MM.1S (cell line): ENCODE data around the gene PISD.

ENCODE experiments used
- DNase-seq: peaks from one replicate; pipeline ENCODE4 v3.0.0-alpha.2; 2015
- H2AFZ ChIP-seq: fragments of 300-600 bp; sonication (generic); 2 replicates; pipeline ENCODE4 v1.6.0; 2016; ENCODE audit warnings: antibody characterized with exemption, low read length
- H3F3A ChIP-seq: fragments of 300-600 bp; sonication (generic); 2 replicates; pipeline ENCODE4 v1.6.1; 2016; ENCODE audit warnings: mild to moderate bottlenecking, antibody characterized with exemption, low read length, moderate library complexity, mixed read lengths; ENCODE audit not compliant: insufficient read depth
- H3K27ac ChIP-seq: fragments of 300-600 bp; sonication (generic); 2 replicates; pipeline ENCODE4 v1.5.1; 2016; ENCODE audit warnings: mild to moderate bottlenecking, low read length
- H3K27me3 ChIP-seq: fragments of 300-600 bp; sonication (generic); replicated peaks from 2 replicates; pipeline ENCODE4 v1.6.0; 2016; ENCODE audit warnings: low read length; ENCODE audit not compliant: insufficient read depth
- H3K36me3 ChIP-seq: fragments of 300-600 bp; sonication (generic); replicated peaks from 2 replicates; pipeline ENCODE4 v1.6.1; 2016; ENCODE audit warnings: mild to moderate bottlenecking, low read length, mixed read lengths; ENCODE audit not compliant: insufficient read depth
- H3K4me1 ChIP-seq: fragments of 300-600 bp; sonication (generic); 2 replicates; pipeline ENCODE4 v1.6.1; 2016; ENCODE audit warnings: low read length, mixed read lengths
- H3K4me2 ChIP-seq: fragments of 300-600 bp; sonication (generic); 2 replicates; pipeline ENCODE4 v1.6.0; 2016; ENCODE audit warnings: low read depth, low read length
- H3K4me3 ChIP-seq: fragments of 300-600 bp; sonication (generic); 2 replicates; pipeline ENCODE4 v1.5.1; 2016; ENCODE audit warnings: low read length, mixed read lengths
- H3K79me2 ChIP-seq: fragments of 300-600 bp; sonication (generic); 2 replicates; pipeline ENCODE4 v1.6.1; 2016; ENCODE audit warnings: mixed run types, low read length, mixed read lengths
- H3K9ac ChIP-seq: fragments of 300-600 bp; sonication (generic); 2 replicates; pipeline ENCODE4 v1.6.1; 2016; ENCODE audit warnings: low read length, mixed read lengths
- H3K9me2 ChIP-seq: fragments of 300-600 bp; sonication (generic); replicated peaks from 2 replicates; pipeline ENCODE4 v1.6.1; 2016; ENCODE audit warnings: mild to moderate bottlenecking, low read length, mixed read lengths; ENCODE audit not compliant: insufficient read depth
- H3K9me3 ChIP-seq: fragments of 300-600 bp; sonication (generic); replicated peaks from 2 replicates; pipeline ENCODE4 v1.6.1; 2016; ENCODE audit warnings: mild to moderate bottlenecking, low read length, mixed read lengths; ENCODE audit not compliant: insufficient read depth
- H4K20me1 ChIP-seq: fragments of 300-600 bp; sonication (generic); 2 replicates; pipeline ENCODE4 v1.6.1; 2016; ENCODE audit warnings: mild to moderate bottlenecking, low read length, moderate library complexity, mixed read lengths; ENCODE audit not compliant: insufficient read depth
- CTCF ChIP-seq: fragments of 300-600 bp; sonication (generic); IDR thresholded peaks from 2 replicates; pipeline ENCODE4 v1.5.1; 2016; ENCODE audit warnings: antibody characterized with exemption, low read length, mixed read lengths
- EZH2 ChIP-seq: fragments of 300-600 bp; sonication (generic); optimal IDR thresholded peaks from 2 replicates; pipeline ENCODE3; 2017; ENCODE audit warnings: low read depth, mild to moderate bottlenecking, antibody characterized with exemption, low read length, mixed read lengths
- EZH2phosphoT487 ChIP-seq: fragments of 300-600 bp; sonication (generic); IDR thresholded peaks from 2 replicates; pipeline ENCODE4 v1.6.1; 2018; ENCODE audit warnings: antibody characterized with exemption, low read length

PISD gene

GRCh38 chr22:31603574-31603973 lies 58.4 kb downstream of the PISD start:
- Histone ChIP-seq H3K9me3 (no peaks in the 10 kb centered on the region), H3K79me2 (no peaks in the 10 kb centered on the region)

GRCh38 chr22:31603081-31603525 lies 58.9 kb downstream of the PISD start:
- no peaks in the 10 kb centered on the region for H3K79me2 ChIP-seq
- no peaks in the 10 kb centered on the region for H3F3A ChIP-seq
- no peaks in the 10 kb centered on the region for H3K4me1 ChIP-seq
- no peaks in the 10 kb centered on the region for H3K9me2 ChIP-seq
- TF ChIP-seq CTCF (no peak), EZH2 (no peak), EZH2phosphoT487 (no peak)
- H4K20me1 ChIP-seq = no peaks in the 10 kb centered on the region
- no peak overlapping the region for H3K4me2 ChIP-seq
- no peak overlapping the region for H3K27ac ChIP-seq
- no peaks in the 10 kb centered on the region; the same call in 1 of the 2 replicates for H3K36me3 ChIP-seq
- H3K9me3 ChIP-seq = no peaks in the 10 kb centered on the region
- no peak overlapping the region for H3K4me3 ChIP-seq
- no peak overlapping the region for H2AFZ ChIP-seq
- no peaks in the 10 kb centered on the region for H3K27me3 ChIP-seq
- no peak overlapping the region for H3K9ac ChIP-seq
- no peak for DNase-seq

More at GRCh38 chr22:31603574-31603973, 58.4 kb downstream of the PISD start:
- H3K9me2 ChIP-seq = no peaks in the 10 kb centered on the region
- H2AFZ ChIP-seq = no peak overlapping the region
- no peak overlapping the region for H3K27ac ChIP-seq
- H3K4me2 ChIP-seq = no peak overlapping the region
- H3K27me3 ChIP-seq = no peaks in the 10 kb centered on the region
- no peaks in the 10 kb centered on the region for H3F3A ChIP-seq
- no peaks in the 10 kb centered on the region for H3K4me1 ChIP-seq
- no peak overlapping the region for H3K9ac ChIP-seq
- H3K36me3 ChIP-seq = no peaks in the 10 kb centered on the region; the same call in 1 of the 2 replicates
- no peak overlapping the region for H3K4me3 ChIP-seq
- DNase-seq = no peak
- TF ChIP-seq EZH2 (no peak), EZH2phosphoT487 (no peak), CTCF (no peak)
- no peaks in the 10 kb centered on the region for H4K20me1 ChIP-seq

- H3F3A ChIP-seq = no peaks in the 10 kb centered on the region
- no peaks in the 10 kb centered on the region for H3K27me3 ChIP-seq
- H2AFZ ChIP-seq = no peak overlapping the region
- H3K4me1 ChIP-seq = no peaks in the 10 kb centered on the region
- no peak for DNase-seq
- no peaks in the 10 kb centered on the region for H3K9me2 ChIP-seq
- no peak overlapping the region for H3K4me3 ChIP-seq
- H4K20me1 ChIP-seq = no peaks in the 10 kb centered on the region
- H3K9ac ChIP-seq = no peak overlapping the region
- H3K79me2 ChIP-seq = no peaks in the 10 kb centered on the region
- TF ChIP-seq EZH2phosphoT487 (no peak), CTCF (no peak), EZH2 (no peak)
- H3K4me2 ChIP-seq = no peak overlapping the region
- H3K36me3 ChIP-seq = no peaks in the 10 kb centered on the region; the same call in 1 of the 2 replicates
- H3K9me3 ChIP-seq = no peaks in the 10 kb centered on the region
- no peak overlapping the region for H3K27ac ChIP-seq
These were observed 59.6 kb downstream of the PISD start for GRCh38 chr22:31602259-31602952.
